ENCODE data around the gene KLHL26.

Gene KLHL26

DNA sequence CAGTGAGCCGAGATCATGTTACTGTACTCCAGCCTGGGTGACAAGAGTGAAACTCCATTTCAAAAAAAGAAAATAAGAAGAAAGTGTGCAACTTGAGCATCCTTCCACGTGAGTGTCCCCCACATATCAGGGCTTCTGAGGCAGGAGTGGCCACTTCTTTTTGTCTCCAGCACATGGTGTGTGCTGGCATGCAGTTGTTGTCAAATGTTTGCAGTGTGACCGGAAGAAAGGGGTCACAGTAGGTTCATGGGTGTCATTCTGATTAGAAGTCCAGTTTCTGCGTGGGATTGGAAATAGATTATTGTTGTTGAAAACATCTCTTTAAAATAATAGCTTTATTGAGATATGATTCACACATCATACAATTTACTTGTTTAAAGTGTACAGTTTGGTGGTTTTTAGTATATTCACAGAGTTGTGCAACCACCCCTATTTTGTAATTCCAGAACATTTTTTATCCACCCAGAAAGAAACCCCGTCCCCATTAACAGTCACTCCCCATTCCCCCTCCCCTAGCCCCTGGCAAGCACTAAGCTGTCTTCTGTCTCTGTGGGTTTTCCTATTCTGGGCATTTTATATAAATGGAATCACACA is 48.9 kb downstream of the KLHL26 start:
- DNase-seq (ENCODE audit: low read depth), result no peak

DNA sequence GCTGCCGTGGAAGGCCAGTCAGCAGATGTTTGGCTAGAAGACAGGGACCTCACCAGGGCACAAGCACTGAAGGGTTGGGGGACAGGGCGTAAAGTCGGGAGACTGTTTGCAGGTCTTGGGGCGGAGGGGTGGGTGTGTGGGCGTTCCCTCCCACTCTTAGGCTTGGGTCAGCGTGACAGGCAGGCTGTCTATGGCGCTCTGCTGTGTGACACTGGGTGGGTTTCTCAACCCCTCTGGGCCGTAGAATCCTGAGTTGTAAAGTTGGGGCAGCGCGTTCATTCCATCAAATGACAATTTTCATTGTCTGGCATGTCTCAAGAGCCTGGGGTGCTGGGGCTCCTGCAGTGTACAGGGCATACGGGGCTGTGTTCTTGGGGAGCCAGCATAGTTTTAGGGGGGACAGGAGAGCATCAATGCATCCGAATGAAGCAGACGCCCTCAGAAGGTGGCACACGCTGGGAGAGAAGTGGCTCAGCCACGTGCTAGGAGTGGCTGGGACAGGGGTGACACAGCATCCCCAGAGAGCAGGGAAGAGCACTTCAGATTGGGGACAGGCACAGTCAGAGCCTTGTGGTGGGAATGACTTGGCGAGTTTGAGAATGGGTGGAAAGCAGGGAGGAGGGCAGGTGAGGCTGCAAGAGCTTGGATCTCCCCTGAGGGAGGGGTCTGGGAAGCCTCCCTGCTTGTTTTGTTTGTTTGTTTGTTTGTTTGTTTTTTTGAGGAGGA is 51.1 kb downstream of the KLHL26 start:
- DNase-seq (ENCODE audit: low read depth), result no peak

DNA sequence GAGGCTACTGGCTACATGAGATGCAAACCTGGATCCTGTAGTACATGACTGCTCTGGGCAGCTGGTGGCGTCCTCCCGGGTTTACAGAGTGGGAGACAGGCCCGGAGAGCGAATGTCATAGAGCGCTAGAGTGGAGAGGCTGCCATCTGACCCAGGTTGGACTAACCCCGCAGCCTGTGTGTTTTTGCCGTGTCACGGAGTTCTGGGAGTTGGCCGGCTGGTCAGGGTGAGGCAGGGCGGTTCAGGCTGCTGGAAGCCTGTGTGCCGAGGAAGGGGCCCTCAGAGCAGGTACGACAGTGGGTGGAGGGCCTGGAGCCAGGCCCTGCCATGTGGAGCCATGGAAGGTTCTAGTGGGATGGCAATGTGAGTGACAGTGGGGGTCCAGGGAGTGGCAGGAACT is 59.2 kb downstream of the KLHL26 start:
- DNase-seq (ENCODE audit: low read depth), result no peak

DNA sequence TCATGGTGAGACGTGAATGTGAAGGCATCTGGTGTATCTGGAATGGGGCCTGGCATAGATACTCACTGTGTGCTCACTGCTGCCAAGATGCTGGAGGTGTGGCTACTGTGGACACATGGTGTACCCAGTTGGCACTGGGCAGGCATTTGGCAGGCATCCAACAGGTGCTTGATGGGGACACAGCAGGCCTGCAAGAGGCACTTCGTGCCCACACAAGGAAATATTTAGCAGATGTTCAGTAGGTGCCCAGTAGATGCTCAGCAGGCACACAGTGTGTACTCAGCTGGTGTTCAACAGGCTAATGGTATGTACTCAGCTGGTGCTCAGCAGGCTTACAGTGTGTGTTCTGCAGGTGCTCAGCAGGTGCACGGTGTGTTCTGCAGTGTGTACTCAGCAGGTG is 60.9 kb downstream of the KLHL26 start:
- DNase-seq (ENCODE audit: low read depth), result no peak

DNA sequence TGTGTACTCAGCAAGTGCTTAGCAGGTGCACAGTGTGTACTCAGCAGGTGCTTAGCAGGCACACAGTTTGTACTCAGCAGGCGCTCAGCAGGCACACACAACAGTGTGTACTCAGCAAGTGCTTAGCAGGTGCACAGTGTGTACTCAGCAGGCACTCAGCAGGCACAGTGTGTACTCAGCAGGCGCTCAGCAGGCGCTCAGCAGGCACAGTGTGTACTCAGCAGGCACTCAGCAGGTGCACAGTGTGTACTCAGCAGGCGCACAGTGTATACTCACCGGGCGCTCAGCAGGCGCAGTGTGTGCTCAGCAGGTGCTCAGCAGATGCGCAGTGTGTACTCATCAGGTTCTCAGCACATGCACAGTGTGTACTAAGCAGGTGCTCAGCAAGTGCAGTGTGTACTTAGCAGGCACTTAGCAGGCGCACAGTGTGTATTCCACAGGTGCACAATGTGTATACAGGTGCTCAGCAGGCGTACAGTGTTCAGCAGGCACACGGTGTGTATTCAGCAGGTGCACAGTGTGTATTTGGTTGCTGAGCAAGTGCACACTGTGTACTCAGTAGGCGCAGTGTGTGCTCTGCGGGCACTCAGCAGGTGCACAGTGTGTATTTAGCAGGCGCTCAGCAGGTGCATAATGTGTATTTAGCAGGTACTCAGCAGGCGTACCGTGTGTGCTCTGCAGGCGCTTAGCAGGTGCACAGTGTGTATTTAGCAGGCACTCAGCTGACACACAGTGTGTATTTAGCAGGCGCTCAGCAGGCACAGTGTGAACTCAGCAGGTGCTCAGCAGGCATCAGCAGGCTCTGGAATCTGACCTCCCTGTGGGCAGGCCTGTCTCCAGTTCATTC is 61.7 kb downstream of the KLHL26 start:
- DNase-seq (ENCODE audit: low read depth), result no peak

DNA sequence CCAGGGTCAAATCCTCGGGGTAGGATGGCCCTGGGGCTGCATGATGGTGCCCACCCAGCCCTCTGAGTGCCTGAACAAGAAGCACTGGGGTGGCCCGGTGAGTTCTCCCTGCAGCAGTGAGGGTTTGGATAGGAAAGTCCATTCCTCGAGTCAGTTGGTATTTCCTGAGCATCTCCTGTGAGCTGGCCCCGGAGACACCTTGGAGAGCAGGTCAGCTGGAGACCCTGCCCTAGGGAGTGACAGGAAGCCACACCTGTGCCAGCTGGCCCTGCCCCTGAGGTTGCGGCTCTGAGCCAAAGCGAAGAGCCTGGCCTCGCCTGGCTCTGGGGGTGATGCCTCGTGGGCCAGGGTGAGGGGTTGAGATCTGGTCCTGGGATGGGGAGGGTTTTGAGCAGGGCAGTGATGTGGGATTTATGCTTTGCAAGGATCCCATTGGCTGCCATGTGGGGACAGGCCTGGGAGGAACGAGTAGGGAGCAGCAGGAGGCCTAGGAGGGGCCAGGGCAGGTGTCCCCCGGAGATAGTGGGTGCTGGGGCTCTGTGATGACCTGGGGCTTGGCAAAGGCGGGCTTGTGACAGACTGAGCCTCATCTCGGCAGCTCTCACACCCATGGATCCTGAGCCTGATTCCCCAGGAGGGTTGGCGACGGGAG is 62.7 kb downstream of the KLHL26 start:
- no peak for DNase-seq (ENCODE audit: low read depth)

DNA sequence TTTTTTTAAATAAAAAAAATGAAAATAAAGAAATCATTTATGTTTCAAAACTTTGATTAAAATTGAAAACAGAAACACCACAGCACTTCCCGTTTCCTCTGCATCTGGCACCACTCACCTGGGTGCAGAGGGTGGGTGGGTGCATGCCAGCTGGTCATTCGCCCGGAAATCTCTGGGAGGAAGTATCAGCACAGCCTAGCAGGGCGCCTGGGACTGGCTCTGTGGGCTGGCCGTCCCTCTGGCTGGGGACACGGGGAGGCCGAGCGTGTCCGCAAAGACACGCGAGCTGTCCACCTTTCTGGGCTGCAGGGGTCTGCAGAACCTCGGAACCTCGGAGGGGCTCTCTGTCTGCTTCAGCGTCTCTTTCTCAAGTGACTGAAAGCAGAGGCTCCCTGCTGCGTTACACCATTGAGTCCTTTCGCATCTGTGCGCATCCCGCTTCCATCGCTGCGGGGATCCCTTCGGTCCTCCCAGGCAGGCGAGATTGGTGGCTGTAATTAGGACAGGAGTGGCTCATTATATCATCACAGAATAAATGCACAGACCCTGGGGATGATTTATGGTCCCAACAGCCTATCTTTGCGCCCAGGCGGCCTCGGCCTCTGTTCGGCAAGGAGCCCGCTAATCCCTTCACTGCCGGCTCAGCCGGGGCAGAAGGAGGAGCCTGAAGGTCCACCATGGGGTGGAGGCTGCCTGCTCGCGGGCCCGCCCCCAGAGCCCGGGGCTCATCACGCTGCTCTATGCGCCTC is 63.8 kb downstream of the KLHL26 start:
- peak; percentile 56 for DNase-seq (ENCODE audit: low read depth)

DNA sequence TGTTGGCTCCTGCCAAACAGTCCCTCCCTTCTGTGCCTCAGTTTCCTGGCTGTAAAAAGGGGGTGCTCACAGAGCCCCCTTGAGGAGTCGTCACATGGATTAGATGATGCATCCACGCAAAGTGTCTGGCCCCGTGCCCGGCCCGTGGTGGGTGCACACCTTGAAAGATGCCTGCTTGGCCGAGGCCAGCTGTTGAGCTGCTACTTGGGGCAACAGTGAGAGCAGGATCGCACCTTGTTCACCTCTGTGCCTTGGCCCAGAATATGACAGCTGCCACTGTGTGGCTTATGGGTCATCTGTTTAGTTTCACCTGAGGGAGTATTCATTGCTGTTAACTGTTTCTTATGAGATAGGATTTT is 64.4 kb downstream of the KLHL26 start:
- no peak for DNase-seq (ENCODE audit: low read depth)

DNA sequence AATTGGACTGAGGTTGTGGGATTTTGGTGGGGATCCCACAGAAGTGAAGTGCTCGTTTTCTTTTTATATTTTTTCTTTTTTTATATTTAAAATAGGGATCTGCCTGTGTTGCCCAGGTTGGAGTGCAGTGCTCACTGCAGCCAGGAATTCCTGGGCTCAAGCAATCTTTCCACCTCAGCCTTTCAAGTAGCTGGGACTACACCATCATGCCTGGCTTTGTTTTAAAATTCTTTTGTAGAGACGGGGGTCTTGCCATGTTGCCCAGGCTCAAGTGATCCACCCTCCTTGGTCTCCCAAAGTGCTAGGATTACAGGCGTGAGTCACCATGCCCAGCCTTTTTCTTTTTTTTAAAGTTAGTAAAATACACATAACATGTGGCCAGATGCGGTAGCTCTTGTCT is 67.2 kb downstream of the KLHL26 start:
- DNase-seq (ENCODE audit: low read depth), result no peak

DNA sequence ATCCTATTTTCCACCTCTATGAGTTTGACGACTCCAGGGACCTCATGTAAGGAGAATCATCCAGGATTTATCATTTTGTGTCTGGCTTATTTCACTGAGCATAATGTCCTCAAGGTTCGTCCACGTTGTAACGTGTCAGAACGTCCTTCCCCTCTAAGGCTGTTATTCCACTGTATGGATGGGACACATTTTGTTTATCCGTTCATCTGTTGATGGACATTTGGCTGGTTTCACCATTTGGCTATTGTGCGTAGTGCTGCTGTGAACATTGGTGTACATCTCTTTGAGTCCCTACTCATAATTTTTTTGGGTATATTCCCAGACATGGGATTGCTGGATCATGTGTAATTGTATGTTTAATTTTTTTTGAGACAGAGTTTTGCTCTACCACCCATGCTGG is 68.1 kb downstream of the KLHL26 start:
- DNase-seq (ENCODE audit: low read depth), result no peak

DNA sequence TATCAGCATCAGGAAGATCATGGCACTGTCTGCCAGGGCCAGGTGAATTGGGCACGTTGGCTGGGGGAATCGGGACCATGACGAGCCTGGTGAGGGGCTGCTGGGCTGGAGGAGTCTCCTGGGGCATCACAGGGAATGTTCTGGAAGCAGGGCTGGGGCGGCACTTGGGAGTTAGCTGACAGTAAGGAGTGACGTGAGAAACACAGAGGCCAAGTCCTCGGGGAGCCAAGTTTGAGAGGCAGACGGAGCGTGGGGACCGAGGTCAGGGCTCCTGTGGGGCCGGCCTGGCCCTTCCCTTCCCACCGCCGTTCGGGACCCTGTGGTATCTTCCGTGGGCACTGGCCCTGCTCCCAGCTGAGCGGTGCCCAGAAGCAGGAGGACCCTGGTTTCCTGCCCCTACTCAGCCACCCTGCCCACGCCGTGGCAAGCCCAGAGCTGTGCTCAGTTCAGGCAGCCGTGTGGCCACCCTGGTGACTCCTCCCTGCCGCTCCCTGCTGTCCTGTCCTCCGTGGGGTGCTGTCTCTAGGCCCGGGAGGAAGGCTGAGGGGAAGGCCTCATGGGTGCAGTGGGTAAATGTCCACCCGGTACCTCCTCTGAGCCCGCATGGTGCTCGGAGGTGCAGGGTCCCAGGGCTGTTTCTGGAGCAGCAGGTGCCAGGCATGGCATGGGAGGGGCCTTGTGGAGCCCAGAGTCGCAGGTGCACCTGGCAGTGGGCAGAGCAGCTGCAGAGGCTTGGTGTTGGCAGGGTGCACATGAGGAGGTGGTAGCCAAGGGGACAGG is 71.8 kb downstream of the KLHL26 start:
- no peak for DNase-seq (ENCODE audit: low read depth)

DNA sequence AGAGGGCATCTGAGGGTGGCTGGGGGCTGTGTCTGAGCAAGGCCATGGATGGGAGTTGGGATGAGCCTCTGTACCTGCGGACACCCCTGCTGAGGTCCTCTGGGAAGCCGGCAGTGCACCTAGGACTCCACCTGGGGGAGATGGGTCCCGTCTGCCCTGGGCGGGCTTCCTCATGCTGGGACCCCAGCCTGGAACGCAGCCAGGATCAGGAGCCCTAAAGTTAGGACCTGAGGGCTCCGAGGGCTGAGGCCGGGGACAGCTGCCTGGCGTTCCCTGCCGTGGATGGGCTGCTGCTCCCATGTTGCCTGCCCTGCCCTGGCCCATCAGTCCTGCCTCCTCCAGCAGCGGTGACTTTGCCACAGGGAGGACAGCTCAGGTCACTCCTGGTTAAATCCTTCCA is 72.7 kb downstream of the KLHL26 start:
- no peak for DNase-seq (ENCODE audit: low read depth)

DNA sequence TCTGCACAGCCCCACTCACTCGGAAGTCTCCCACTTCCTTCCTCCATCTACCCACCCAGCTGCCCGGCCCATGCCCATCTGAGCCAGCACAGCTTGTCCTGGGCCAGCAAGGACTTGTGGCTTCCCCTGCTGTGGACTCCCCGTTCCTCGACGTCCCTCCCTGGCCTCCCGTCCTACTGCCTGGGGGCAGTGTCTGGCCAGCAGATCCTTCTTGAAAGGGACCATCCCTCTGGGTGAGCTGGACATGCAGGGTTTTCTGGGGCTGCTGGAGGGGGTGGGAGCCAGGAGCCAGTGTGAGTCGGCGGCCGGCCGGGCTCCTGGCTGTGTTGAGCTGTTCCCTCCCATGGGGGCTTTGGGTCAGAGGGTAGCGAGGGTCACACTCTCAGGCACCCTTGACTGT is 73.4 kb downstream of the KLHL26 start:
- DNase-seq (ENCODE audit: low read depth), result no peak

DNA sequence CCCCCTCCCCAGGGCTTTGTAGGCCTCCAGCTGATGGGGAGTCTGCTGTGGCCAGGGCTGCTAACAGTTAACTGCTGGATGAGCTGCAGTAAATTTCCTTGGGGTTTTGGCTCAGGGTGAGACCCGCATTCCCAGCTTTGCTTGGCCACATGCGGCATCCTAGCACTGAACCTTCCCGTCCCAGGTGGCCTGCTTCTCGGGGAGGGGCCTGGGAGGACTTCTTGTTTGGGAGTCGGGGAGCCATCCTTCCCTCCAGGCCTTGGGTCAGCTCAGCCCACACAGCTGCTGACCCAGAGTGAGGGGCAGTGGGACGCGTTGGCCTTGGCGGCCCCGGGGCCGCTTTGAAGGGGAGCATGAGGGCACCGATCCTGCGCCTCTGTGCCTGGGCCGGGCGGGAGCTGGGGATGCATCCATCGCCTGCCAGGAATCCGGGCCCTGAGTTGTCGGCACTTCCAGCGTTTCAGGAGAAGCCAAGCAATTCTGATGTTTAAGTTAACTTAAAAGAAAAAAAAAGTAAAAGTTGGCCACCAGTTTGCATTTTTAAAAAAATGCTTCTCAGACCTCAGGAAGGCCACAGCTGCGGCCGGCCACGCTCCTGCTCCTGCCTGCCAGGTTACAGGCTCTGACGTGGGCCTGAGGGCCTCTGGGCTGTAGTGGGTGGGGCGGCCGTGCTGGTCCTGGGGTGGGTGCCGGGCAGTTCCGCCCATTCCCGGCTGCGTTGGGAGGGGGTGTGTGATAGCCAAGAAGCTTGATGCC is 74.3 kb downstream of the KLHL26 start:
- no peak for DNase-seq (ENCODE audit: low read depth)

DNA sequence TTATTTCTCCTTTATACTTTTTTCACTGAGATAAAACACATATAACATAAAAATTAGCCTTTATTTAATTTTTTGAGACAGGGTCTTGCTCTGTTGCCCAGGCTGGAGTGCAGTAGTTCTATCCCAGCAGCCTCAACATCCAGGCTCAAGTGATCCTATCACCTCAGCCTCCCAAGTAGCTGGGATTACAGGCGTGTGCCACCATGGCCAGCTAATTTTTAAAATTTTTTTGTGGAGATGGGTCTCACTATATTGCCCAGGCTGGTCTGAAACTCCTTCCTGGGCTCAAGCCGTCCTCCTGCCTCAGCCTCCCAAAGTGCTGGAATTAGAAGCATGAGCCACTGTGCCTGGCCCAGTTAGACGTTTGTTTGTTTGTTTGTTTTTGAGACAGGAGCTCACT is 75.1 kb downstream of the KLHL26 start:
- DNase-seq (ENCODE audit: low read depth), result no peak

DNA sequence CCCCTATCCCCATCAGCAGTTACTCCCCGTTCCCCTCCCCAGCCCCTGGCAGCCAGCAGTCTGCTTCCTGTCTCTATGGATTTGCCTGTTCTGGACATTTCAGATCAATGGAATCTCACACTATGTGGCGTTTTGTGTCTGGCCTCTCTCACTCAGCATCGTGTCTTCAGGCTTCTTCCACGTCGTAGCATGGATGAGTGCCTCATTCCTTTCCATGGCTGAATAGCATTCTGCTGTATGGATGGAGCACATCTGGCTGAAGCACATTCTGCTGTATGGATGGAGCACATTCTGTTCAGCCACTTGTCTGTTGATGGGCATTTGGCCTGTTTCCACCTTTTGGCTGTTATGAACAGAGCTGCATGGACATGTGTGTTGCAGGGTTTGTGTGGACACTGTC is 76.2 kb downstream of the KLHL26 start:
- no peak for DNase-seq (ENCODE audit: low read depth)

DNA sequence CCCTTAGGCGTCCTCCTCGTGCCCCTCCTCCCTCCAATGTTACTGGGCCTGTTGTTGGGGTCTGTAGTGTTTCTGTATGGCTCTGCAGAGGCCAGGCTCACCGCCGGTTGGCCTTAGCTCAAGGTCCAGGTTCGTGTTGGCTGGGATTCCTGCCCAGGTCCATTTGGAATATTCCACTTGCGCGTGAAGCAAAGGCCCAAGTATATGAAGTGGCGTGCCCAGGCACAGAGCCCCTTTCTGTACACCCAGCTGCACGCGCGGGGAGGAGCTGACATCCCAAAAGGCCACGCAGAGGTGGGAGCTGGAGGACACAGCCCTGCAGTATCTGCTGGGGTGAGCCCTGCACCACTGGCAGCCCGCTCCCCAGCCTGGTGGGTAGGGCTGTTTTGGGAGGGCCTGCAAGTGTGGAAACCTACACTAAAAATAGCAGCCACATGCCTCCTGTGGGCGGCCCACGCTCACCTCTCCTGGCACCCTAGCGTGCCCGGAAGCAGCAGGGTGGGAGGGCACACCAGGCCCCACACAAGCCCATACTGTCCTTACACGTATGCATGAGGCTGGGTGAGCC is 76.8 kb downstream of the KLHL26 start:
- DNase-seq (ENCODE audit: low read depth), result no peak

DNA sequence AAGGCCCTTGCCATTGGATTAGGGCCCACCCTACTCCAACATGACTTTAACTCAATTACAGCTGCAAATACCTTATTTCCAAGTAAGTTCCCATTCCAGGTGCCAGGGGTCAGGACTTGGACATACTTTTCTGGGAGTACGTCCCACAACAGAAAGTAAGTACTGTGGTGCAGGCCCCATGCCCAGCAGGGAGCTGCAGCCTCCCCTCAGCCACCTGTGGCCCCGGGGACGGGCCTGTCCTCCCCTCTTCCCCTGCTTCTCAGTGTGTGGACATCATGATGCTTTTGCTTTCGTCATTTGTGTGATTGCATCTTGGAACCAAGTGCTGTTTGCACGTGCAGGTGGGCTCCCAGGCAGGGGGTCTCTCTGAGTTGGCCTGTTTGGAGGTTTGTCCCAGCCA is 78.6 kb downstream of the KLHL26 start:
- no peak for DNase-seq (ENCODE audit: low read depth)

DNA sequence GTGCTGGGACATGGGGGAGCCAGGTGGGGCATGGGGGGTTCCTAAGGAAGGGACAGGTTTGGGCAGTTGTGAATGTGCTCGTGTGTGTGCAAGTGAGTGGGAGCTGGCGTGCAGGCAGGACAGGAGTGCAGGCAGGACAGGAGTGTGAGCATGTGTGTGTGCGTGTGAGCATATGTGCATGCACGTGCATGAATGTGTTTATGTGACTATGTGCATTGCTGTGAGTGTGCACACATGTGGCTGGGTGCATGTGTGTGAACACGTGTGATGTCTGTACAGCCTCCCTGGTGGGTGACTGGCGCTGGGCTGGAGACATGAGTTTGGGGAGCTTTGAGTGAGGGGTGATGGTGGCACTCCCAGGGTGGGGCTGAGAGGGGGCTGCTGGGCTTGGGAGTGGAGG is 80.0 kb downstream of the KLHL26 start:
- DNase-seq (ENCODE audit: low read depth), result no peak

DNA sequence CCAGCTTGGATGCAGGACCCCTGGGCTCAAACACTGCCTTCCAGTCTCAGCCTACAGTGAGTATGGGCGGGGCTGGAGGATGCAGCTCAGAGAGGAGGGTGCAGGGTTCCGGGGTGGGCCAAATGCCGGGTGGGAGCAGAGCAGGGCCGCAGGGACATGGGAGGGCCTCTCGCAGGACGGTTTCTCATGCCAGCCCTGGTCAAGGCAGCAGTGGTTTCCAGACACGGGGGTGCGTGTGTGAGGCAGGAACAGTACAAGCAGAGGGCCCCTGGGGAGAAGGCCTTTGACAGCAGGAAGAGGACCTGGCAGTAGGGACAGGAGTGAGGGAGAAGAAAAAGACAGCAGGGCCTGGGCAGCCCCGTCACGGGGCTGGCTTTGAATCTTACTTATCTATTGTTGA is 80.8 kb downstream of the KLHL26 start:
- DNase-seq (ENCODE audit: low read depth), result no peak

Data from activated gamma-delta T cell treated with anti-CD3 and anti-CD28 coated beads, Interleukin-2, amount 50 U/mL, for 16 hours (primary cell).